K562 (cell line): ENCODE data around the gene DGAT2. TPM values are rescaled to one million over a fixed set of nuclear protein-coding genes. Genes with fewer than 3 reads are reported as not detected.

Experiments
- ATF6 ChIP-seq: sonication (generic); formaldehyde crosslinking; IDR thresholded peaks from 2 replicates; pipeline ENCODE4 v1.4.0; 2020; ENCODE audit warnings: mild to moderate bottlenecking, missing genetic modification reagents
- CEBPB ChIP-seq: fragments of 450-650 bp; IDR thresholded peaks from 2 replicates; pipeline ENCODE4 v1.6.1; 2016; ENCODE audit warnings: missing genetic modification characterization, missing compliant biosample characterization
- CEBPG ChIP-seq, 3 experiments: fragments of 200-800 bp in 1 of 3; sonication (Bioruptor generic) in 1 of 3; sonication (generic) in 1 of 3; formaldehyde crosslinking in 1 of 3; IDR thresholded peaks in 2 of 3; conservative IDR thresholded peaks in 1 of 3; 2 replicates each; pipeline versions ENCODE4 v1.6.1 to v1.8.0; 2016 to 2022; ENCODE audit warnings: missing compliant biosample characterization in 2 of 3, missing genetic modification characterization in 2 of 3, mild to moderate bottlenecking in 1 of 3, missing genetic modification reagents in 1 of 3
- CREM ChIP-seq: IDR thresholded peaks from 2 replicates; pipeline ENCODE4 v1.6.1; 2014; ENCODE audit warnings: antibody characterized with exemption, low read depth
- HINFP ChIP-seq: fragments of 450-650 bp; conservative IDR thresholded peaks from 2 replicates; pipeline ENCODE4 v1.6.1; 2016; ENCODE audit warnings: missing genetic modification characterization, low read depth, mild to moderate bottlenecking, control low read depth, missing compliant biosample characterization
- OTX1 ChIP-seq: fragments of 450-650 bp; formaldehyde crosslinking; IDR thresholded peaks from 2 replicates; pipeline ENCODE4 v1.4.0; 2022; ENCODE audit warnings: mild to moderate bottlenecking
- POU5F1 ChIP-seq: fragments of 150-350 bp; IDR thresholded peaks from 2 replicates; pipeline ENCODE4 v1.6.1; 2014; ENCODE audit warnings: borderline replicate concordance, low read length, low read depth, mild to moderate bottlenecking; ENCODE audit not compliant: partially characterized antibody
- RERE ChIP-seq: sonication (generic); formaldehyde crosslinking; IDR thresholded peaks from 2 replicates; pipeline ENCODE4 v1.8.0; 2023; ENCODE audit warnings: missing genetic modification reagents, mild to moderate bottlenecking, borderline replicate concordance
- SMARCA4 ChIP-seq: fragments of 450-650 bp; IDR thresholded peaks from 2 replicates; pipeline ENCODE4 v1.6.1; 2016
- TAF7 ChIP-seq: fragments of 450-650 bp; IDR thresholded peaks from 2 replicates; pipeline ENCODE4 v1.6.1; 2016; ENCODE audit warnings: missing genetic modification characterization, missing compliant biosample characterization
- TGIF2 ChIP-seq: sonication (generic); formaldehyde crosslinking; IDR thresholded peaks from 2 replicates; pipeline ENCODE4 v1.8.1; 2022; ENCODE audit warnings: mild to moderate bottlenecking, missing genetic modification reagents, moderate library complexity
- VEZF1 ChIP-seq: fragments of 200-800 bp; sonication (Bioruptor generic); IDR thresholded peaks from 2 replicates; pipeline ENCODE4 v1.6.1; 2017; ENCODE audit warnings: missing genetic modification characterization, missing compliant biosample characterization
- ZBTB1 ChIP-seq: sonication (generic); formaldehyde crosslinking; IDR thresholded peaks from 2 replicates; pipeline ENCODE4 v1.8.1; 2023; ENCODE audit warnings: missing genetic modification reagents, low read depth, mild to moderate bottlenecking, borderline replicate concordance
- ZNF124 ChIP-seq: sonication (generic); formaldehyde crosslinking; IDR thresholded peaks from 2 replicates; pipeline ENCODE4 v1.8.1; 2022; ENCODE audit warnings: missing genetic modification reagents
- ZNF384 ChIP-seq: IDR thresholded peaks from 2 replicates; pipeline ENCODE4 v1.6.1; 2012; ENCODE audit warnings: low read depth, low read length, improper control_type of control experiment
- polyA plus RNA-seq, 8 experiments: library from polyadenylated mRNA; depleted of rRNA in 4 of 8; stranded (reverse) in 5 of 8; unstranded in 3 of 8; fragments of >200 nt; fragmentation: Nextera tagmentation in 2 of 8; fragmentation: Illumina TruSeq in 1 of 8; extraction: Ambion mirVana in 2 of 8; extraction: Trizol in 1 of 8; gene quantifications; 2 replicates each; pipeline versions ENCODE4 v1.2.1 to v1.2.3, GENCODE V29; 2011 to 2014; ENCODE audit warnings: inconsistent platforms in 1 of 8, missing spikeins in 1 of 8
- total RNA-seq, 7 experiments: library from RNA; depleted of rRNA in 6 of 7; stranded (reverse); fragments of >200 nt in 6 of 7; fragmentation: Illumina TruSeq in 2 of 7; extraction: Trizol in 2 of 7; gene quantifications; 2 replicates each; pipeline versions ENCODE4 v1.2.1 to v1.2.3, GENCODE V29; 2011 to 2021; ENCODE audit warnings: low replicate concordance in 1 of 7

DGAT2 gene
- total and polyA plus RNA-seq, 9 of the 15 experiments (the other 6 are each of a cell fraction or from before 2014, with no cell fraction given) = 0.68 to 2.8 (median 1.8) TPM

GRCh38 chr11:75814677-75815344 lies 46.2 kb downstream of the DGAT2 start, which contains the start of gene UVRAG (continued):
- TF ChIP-seq CEBPG (CRISPR knock-in tag; IDR thresholded peaks at IDR 0.05) (no peak; the same call in 1 of the 2 replicates), CEBPG (tag; conservative IDR thresholded peaks at IDR 0.05 in 1 of 2, IDR thresholded peaks at IDR 0.05 in 1 of 2) (no peak), ZNF384 (no peak), HINFP (tag) (peak; percentile 80), ZBTB1 (CRISPR knock-in tag) (no peak), VEZF1 (peak; percentile 78), CEBPB (tag) (no peak), TAF7 (tag) (0 out of 2 replicates have a peak, but pooled peaks have one; percentile 21), CREM (peak; percentile 47), ZNF124 (CRISPR knock-in tag) (no peak), SMARCA4 (no peak), TGIF2 (CRISPR knock-in tag) (no peak), POU5F1 (peak; percentile 14), ATF6 (no peak), OTX1 (CRISPR knock-in tag) (no peak), RERE (no peak)
